PC-3 (cell line): ENCODE measurements around the gene NOS1. TPM values are rescaled to one million over a fixed set of nuclear protein-coding genes. Genes with fewer than 3 reads are reported as not detected.

Source experiments
- ATAC-seq: fragments of 200-7000 bp; cut with Tn5 transposase; 2 replicates; pipeline ENCODE4 v1.9.1; 2020; ENCODE audit warnings: mild to moderate bottlenecking, moderate library complexity
- BruUV-seq: library from RNA; stranded (reverse); fragments of 400-500 nt; replicated peaks from 2 replicates; lab custom pipeline; 2021; lab: Mats Ljungman, UMichigan
- CTCF ChIA-PET: fragments of 300-600 bp; sonication (Branson Sonifier 250); formaldehyde crosslinking; loops from one replicate; lab custom pipeline; 2022; ENCODE audit warnings: antibody characterized with exemption; lab: Charles Lee
- POLR2A ChIA-PET: fragments of 300-600 bp; sonication (Branson Sonifier 250); formaldehyde crosslinking; loops from one replicate; lab custom pipeline; 2022; ENCODE audit warnings: antibody characterized with exemption; ENCODE audit not compliant: unreplicated experiment; lab: Charles Lee
- DNase-seq: peaks from one replicate; pipeline ENCODE4 v3.0.0-alpha.2; 2015
- H2AFZ ChIP-seq: fragments of 300-600 bp; sonication (generic); 2 replicates; pipeline ENCODE4 v1.6.0; 2016; ENCODE audit warnings: antibody characterized with exemption, low read length
- H3F3A ChIP-seq: fragments of 300-600 bp; sonication (generic); one replicate; pipeline ENCODE4 v1.6.0; 2017; ENCODE audit warnings: antibody characterized with exemption, low read length, control low read depth, mild to moderate bottlenecking; ENCODE audit not compliant: unreplicated experiment
- H3K27ac ChIP-seq: fragments of 300-600 bp; sonication (generic); 2 replicates; pipeline ENCODE4 v1.5.1; 2016; ENCODE audit warnings: mild to moderate bottlenecking, low read length
- H3K27me3 ChIP-seq: fragments of 300-600 bp; sonication (generic); 2 replicates; pipeline ENCODE4 v1.6.1; 2016; ENCODE audit warnings: low read length, mixed read lengths
- H3K36me3 ChIP-seq: fragments of 300-600 bp; sonication (generic); 2 replicates; pipeline ENCODE4 v1.6.1; 2016; ENCODE audit warnings: low read depth, mixed run types, low read length, mixed read lengths
- H3K4me1 ChIP-seq: fragments of 300-600 bp; sonication (generic); 2 replicates; pipeline ENCODE4 v1.5.1; 2016; ENCODE audit warnings: low read length; ENCODE audit not compliant: insufficient read depth
- H3K4me2 ChIP-seq: fragments of 300-600 bp; sonication (generic); 2 replicates; pipeline ENCODE4 v1.6.0; 2016; ENCODE audit warnings: low read length
- H3K4me3 ChIP-seq: fragments of 300-600 bp; sonication (generic); 2 replicates; pipeline ENCODE4 v1.5.1; 2016; ENCODE audit warnings: mild to moderate bottlenecking, low read length, mixed read lengths
- H3K79me2 ChIP-seq: fragments of 300-600 bp; sonication (generic); 2 replicates; pipeline ENCODE4 v1.6.1; 2017; ENCODE audit warnings: low read length, mixed read lengths
- H3K9ac ChIP-seq: fragments of 300-600 bp; sonication (generic); 2 replicates; pipeline ENCODE4 v1.6.0; 2016; ENCODE audit warnings: mild to moderate bottlenecking, low read length
- H3K9me2 ChIP-seq: fragments of 300-600 bp; sonication (generic); replicated peaks from 2 replicates; pipeline ENCODE4 v1.6.1; 2016; ENCODE audit warnings: mixed run types, low read length, mixed read lengths
- H3K9me3 ChIP-seq: fragments of 300-600 bp; sonication (generic); 2 replicates; pipeline ENCODE4 v1.6.1; 2016; ENCODE audit warnings: low read length, mixed read lengths
- H4K20me1 ChIP-seq: fragments of 300-600 bp; sonication (generic); 2 replicates; pipeline ENCODE4 v1.6.1; 2016; ENCODE audit warnings: low read length, mixed read lengths
- CTCF ChIP-seq: fragments of 300-600 bp; sonication (generic); conservative IDR thresholded peaks from 2 replicates; pipeline ENCODE4 v1.5.1; 2017; ENCODE audit warnings: antibody characterized with exemption, low read depth, mild to moderate bottlenecking, low read length
- EZH2 ChIP-seq: fragments of 300-600 bp; sonication (generic); IDR thresholded peaks from one replicate; pipeline ENCODE4 v1.6.1; 2017; ENCODE audit warnings: antibody characterized with exemption, mild to moderate bottlenecking, low read length; ENCODE audit not compliant: unreplicated experiment
- EZH2phosphoT487 ChIP-seq: fragments of 300-600 bp; sonication (generic); IDR thresholded peaks from 2 replicates; pipeline ENCODE4 v1.6.1; 2018; ENCODE audit warnings: mild to moderate bottlenecking, antibody characterized with exemption, low read length, borderline replicate concordance
- intact Hi-C: fragments of 100-400 bp; cut with micrococcal nuclease; formaldehyde crosslinking; loops from 2 replicates; pipeline ENCODE4 v1.9.0; 2023
- total RNA-seq: library from RNA; depleted of rRNA; stranded (reverse); fragments of >200 nt; gene quantifications from 2 replicates; pipeline ENCODE4 v1.2.3, GENCODE V29; 2014

NOS1 gene
- total RNA-seq, 1 experiment from 2014 or later: 0.11 TPM

- no peaks in the 10 kb centered on the region for H3F3A ChIP-seq
- no peaks in the 10 kb centered on the region for H3K36me3 ChIP-seq
- TF ChIP-seq EZH2 (no peak), CTCF (no peak), EZH2phosphoT487 (no peak)
- POLR2A ChIA-PET: no interaction called here
- H3K4me2 ChIP-seq: no peak overlapping the region
- H3K9me2 ChIP-seq: no peaks in the 10 kb centered on the region
- H3K9me3 ChIP-seq: no peaks in the 10 kb centered on the region
- H3K4me3 ChIP-seq: no peak overlapping the region
- H3K9ac ChIP-seq: no peak overlapping the region
- peak; percentile 98 for ATAC-seq
- peaks cover 3% of the 10 kb centered on the region; the same call in 1 of the 2 replicates for H3K4me1 ChIP-seq
- H2AFZ ChIP-seq: no peak overlapping the region
- no TSS peak for BruUV-seq
- intact Hi-C loops: no loop called here
- DNase-seq: peak; percentile 60
- no peak overlapping the region for H3K27ac ChIP-seq
- H4K20me1 ChIP-seq: no peaks in the 10 kb centered on the region
- no peaks in the 10 kb centered on the region for H3K27me3 ChIP-seq
- CTCF ChIA-PET: no interaction called here
- no peaks in the 10 kb centered on the region for H3K79me2 ChIP-seq
These were observed 133.2 kb downstream of the NOS1 start for GRCh38 chr12:117228239-117228638.

- POLR2A ChIA-PET: no interaction called here
- ATAC-seq: no peak
- Histone ChIP-seq H3K79me2 (no peaks in the 10 kb centered on the region), H3K4me2 (no peak overlapping the region), H3K9ac (no peak overlapping the region), H4K20me1 (no peaks in the 10 kb centered on the region), H3K9me2 (no peaks in the 10 kb centered on the region), H3K27ac (no peak overlapping the region), H3K4me3 (no peak overlapping the region), H2AFZ (no peak overlapping the region), H3F3A (no peaks in the 10 kb centered on the region), H3K4me1 (peaks cover 3% of the 10 kb centered on the region; the same call in 1 of the 2 replicates), H3K9me3 (no peaks in the 10 kb centered on the region), H3K27me3 (no peaks in the 10 kb centered on the region), H3K36me3 (no peaks in the 10 kb centered on the region)
- no TSS peak for BruUV-seq
- no peak for DNase-seq
- intact Hi-C loops: no loop called here
- no peak for TF ChIP-seq EZH2phosphoT487
- TF ChIP-seq CTCF: no peak
- TF ChIP-seq EZH2: no peak
- CTCF ChIA-PET: no interaction called here
These were observed 134.3 kb downstream of the NOS1 start for GRCh38 chr12:117227000-117227653.

- no peak for ATAC-seq
- peaks cover 3% of the 10 kb centered on the region; the same call in 1 of the 2 replicates for H3K4me1 ChIP-seq
- TF ChIP-seq CTCF: no peak
- no peak for TF ChIP-seq EZH2phosphoT487
- TF ChIP-seq EZH2: no peak
- H3K36me3 ChIP-seq: no peaks in the 10 kb centered on the region
- no peak overlapping the region for H3K4me3 ChIP-seq
- no peak overlapping the region for H3K4me2 ChIP-seq
- H3K9me3 ChIP-seq: no peaks in the 10 kb centered on the region
- H3F3A ChIP-seq: no peaks in the 10 kb centered on the region
- ChIA-PET POLR2A (no interaction called here), CTCF (no interaction called here)
- H3K79me2 ChIP-seq: no peaks in the 10 kb centered on the region
- no TSS peak for BruUV-seq
- H3K9ac ChIP-seq: no peak overlapping the region
- no peaks in the 10 kb centered on the region for H4K20me1 ChIP-seq
- no peak overlapping the region for H3K27ac ChIP-seq
- no peaks in the 10 kb centered on the region for H3K9me2 ChIP-seq
- DNase-seq: no peak
- H2AFZ ChIP-seq: no peak overlapping the region
- intact Hi-C loops: no loop called here
- H3K27me3 ChIP-seq: no peaks in the 10 kb centered on the region
These were observed 134.9 kb downstream of the NOS1 start for GRCh38 chr12:117226505-117226904.
